Brain pericyte (primary cell): ENCODE data around the gene PUSL1.
"Not testable (repeated sequence)": the region's sequence is repeated elsewhere in the genome, so short reads cannot be mapped to it uniquely, and the experiment has no call there.

Experiments
- DNase-seq: peaks from one replicate; pipeline ENCODE4 v3.0.0-alpha.2; 2012; ENCODE audit warnings: low read depth, low spot score

The PUSL1 gene

GRCh38 chr1:1310109-1310385 lies 1.6 kb downstream of the PUSL1 start:
- DNase-seq: no peak

GRCh38 chr1:1310476-1311053 lies 2.2 kb downstream of the PUSL1 start:
- no peak for DNase-seq

- DNase-seq: no peak
Measured at GRCh38 chr1:1311107-1312104, 3.0 kb downstream of the PUSL1 start.

- no peak for DNase-seq
Measured at GRCh38 chr1:1312450-1313314, 4.3 kb downstream of the PUSL1 start.

- DNase-seq: no peak
Measured at GRCh38 chr1:1313500-1314236, 5.3 kb downstream of the PUSL1 start.

GRCh38 chr1:1314237-1314586 lies 5.8 kb downstream of the PUSL1 start:
- no peak for DNase-seq

GRCh38 chr1:1314678-1315335 lies 6.4 kb downstream of the PUSL1 start:
- DNase-seq: no peak

GRCh38 chr1:1315435-1315954 lies 7.1 kb downstream of the PUSL1 start:
- DNase-seq: no peak

GRCh38 chr1:1316199-1316598 lies 7.8 kb downstream of the PUSL1 start:
- not testable (repeated sequence) for DNase-seq

- DNase-seq: no peak
Measured at GRCh38 chr1:1317420-1317819, 9.0 kb downstream of the PUSL1 start.

GRCh38 chr1:1318131-1318652 lies 9.8 kb downstream of the PUSL1 start:
- DNase-seq: peak; percentile 58

- no peak for DNase-seq
Measured at GRCh38 chr1:1318777-1319645, 10.6 kb downstream of the PUSL1 start.

- no peak for DNase-seq
Measured at GRCh38 chr1:1319646-1319941, 11.2 kb downstream of the PUSL1 start.

- no peak for DNase-seq
Measured at GRCh38 chr1:1320666-1321448, 12.5 kb downstream of the PUSL1 start.

GRCh38 chr1:1321477-1321876 lies 13.1 kb downstream of the PUSL1 start:
- no peak for DNase-seq

GRCh38 chr1:1322418-1322817 lies 14.0 kb downstream of the PUSL1 start:
- DNase-seq: no peak

- no peak for DNase-seq
Measured at GRCh38 chr1:1322952-1323351, 14.6 kb downstream of the PUSL1 start.

- no peak for DNase-seq
Measured at GRCh38 chr1:1324084-1324523, 15.7 kb downstream of the PUSL1 start.
